ENCODE measurements around the gene PLEKHM3.
"Not testable (repeated sequence)": the region's sequence is repeated elsewhere in the genome, so short reads cannot be mapped to it uniquely, and the experiment has no call there.

The PLEKHM3 gene

DNA sequence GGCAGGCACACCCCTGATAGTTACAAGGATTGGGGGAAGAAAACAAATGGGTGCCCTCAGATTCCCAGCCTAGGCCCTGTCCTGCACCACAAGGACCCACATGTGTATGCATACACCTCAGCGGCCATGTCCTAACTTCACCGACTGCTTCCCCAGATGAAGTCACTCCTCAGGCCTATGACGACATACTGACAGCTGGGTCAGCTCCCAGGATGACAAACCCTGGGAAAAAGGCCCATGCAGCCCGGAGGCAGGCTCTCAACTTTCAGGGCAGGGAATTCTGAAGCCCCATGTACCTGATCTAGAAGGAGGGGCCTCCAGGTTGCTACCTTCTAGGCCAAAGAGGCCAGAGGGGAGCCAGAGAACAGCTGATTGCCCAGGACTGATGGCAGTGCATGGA lies 11.0 kb upstream of the PLEKHM3 start:
- no peak for DNase-seq (ENCODE audit: low spot score)

- DNase-seq (ENCODE audit: low spot score), result no peak
These were observed 9.3 kb upstream of the PLEKHM3 start for GRCh38 chr2:208034503-208035140.

DNA sequence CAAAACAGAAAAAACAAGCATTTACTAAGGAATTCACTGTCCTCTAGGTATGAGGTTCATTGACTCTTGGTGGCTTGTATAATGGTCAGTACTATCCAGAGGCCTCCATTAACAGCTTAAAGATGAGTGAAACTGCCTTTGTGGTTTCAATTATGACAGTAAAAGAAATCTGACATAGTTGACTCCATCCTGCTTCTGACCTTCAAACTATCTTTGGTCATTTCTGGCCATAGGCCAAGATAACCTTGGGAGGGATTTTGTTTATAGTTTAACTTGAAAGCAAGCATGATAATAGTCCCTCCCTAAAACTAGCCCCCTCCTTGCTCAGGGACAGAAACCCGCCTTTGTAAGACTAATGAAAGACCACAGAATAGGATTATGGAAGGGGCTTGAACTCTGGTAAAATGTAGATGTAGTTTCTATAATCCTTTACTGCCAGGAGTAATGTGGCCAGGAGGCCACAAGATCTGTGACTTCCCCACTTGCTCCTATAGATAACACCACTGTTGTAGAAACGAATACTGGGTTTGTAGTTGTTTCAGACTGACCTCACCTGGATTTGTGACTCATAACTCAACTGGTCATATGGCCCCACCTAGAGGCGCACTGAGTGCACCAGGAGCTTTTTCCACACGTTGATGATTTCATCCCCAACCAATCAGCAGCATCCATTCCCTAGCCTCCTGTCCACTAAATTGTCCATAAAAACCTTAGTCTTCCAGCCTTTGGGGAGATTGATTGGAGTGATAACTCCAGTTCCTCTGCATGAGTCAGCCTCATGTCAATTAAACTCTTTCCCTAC lies 8.6 kb upstream of the PLEKHM3 start:
- peak; percentile 73 for DNase-seq (ENCODE audit: low spot score)

GRCh38 chr2:208031608-208032019 lies 6.3 kb upstream of the PLEKHM3 start:
- no peak for DNase-seq (ENCODE audit: low spot score)

- no peak for DNase-seq (ENCODE audit: low spot score)
These were observed 472 bp upstream of the PLEKHM3 start for GRCh38 chr2:208025814-208026184.

- no peak for DNase-seq (ENCODE audit: low spot score)
These were observed 1.2 kb downstream of the PLEKHM3 start for GRCh38 chr2:208024091-208024490.

DNA sequence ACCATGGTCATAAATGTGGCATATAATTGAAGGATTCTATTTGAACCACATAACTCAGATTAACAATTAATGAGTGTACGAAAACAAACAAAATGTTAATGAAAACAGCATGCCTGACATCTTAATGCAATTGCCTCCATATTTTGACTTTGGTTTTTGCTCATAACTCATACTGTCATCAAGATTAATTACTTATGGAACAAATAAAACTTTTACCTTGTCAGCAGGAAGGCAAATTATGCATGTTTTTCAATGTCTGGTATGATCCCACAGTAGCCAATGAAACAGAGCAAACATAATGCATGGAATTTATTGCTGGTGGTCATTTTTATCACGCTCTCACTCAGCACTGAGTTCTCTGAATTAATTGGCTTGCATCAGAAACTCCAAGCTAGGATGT lies 5.1 kb downstream of the PLEKHM3 start:
- DNase-seq (ENCODE audit: low spot score), result no peak

- DNase-seq (ENCODE audit: low spot score), result not testable (repeated sequence)
These were observed 7.1 kb downstream of the PLEKHM3 start for GRCh38 chr2:208018124-208018712.

DNA sequence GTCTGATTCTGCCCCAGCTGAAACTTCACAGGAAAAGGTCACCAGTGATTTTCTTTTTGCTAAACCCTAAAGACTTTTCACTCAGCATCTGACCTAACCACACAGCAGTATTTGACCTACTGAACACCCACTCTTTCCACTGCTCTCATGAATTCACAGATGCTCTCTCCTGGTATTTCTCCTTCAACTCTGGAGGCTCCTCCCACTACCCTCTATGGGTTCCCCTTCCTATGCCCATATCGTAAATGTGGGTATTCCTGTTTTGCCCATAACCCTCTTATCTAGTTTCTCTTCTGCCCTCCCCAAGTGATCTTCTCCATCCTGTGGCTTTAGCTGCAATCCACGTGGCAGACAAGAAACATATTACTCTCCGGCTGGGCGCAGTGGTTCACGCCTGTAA lies 7.6 kb downstream of the PLEKHM3 start:
- DNase-seq (ENCODE audit: low spot score), result no peak

DNA sequence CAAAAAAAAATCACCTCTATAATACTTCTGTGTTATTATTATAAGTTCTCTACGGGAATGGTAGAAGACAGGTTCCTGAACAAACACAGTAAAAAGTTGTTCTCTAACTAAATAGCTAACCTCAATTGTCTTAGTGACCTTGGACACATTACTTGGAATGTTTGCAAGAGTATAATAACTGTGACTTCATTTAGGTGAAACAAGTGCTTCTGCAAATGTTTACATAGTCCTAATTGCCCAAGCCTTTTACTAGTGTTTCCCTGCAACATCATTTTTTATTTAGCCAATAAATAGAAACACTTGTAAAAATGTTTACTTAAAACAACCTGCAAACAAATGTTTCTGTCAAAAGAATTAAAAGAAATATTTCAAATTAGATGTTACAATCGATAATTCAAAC lies 9.9 kb downstream of the PLEKHM3 start:
- no peak for DNase-seq (ENCODE audit: low spot score)

- DNase-seq (ENCODE audit: low spot score), result peak; percentile 69
These were observed 11.8 kb downstream of the PLEKHM3 start for GRCh38 chr2:208013285-208014178.

GRCh38 chr2:208012449-208012848 lies 12.9 kb downstream of the PLEKHM3 start:
- DNase-seq (ENCODE audit: low spot score), result no peak

DNA sequence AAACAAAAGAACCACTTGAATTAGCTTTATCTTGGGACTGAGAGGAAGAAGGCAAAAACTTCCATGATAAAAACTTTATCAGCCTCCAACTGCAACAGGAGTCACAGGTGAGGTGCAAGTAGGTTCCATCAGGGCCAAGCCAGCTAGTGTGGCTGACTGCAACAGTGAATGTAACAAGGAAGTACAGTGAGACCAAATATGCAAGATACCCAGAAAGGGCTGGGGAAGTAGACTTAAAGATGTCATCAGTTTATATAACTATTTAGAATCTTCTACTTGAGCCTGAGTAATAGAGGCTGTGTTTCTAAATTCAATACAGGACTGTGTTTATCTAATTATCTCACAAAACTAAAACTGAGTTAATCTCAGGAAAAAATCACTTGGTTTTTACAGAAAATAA lies 14.8 kb downstream of the PLEKHM3 start:
- DNase-seq (ENCODE audit: low spot score), result no peak

GRCh38 chr2:208006833-208007232 lies 18.5 kb downstream of the PLEKHM3 start:
- DNase-seq (ENCODE audit: low spot score), result no peak

GRCh38 chr2:208006337-208006736 lies 19.0 kb downstream of the PLEKHM3 start:
- no peak for DNase-seq (ENCODE audit: low spot score)

GRCh38 chr2:208001924-208002323 lies 23.4 kb downstream of the PLEKHM3 start:
- no peak for DNase-seq (ENCODE audit: low spot score)

GRCh38 chr2:208000701-208001395 lies 24.5 kb downstream of the PLEKHM3 start:
- no peak for DNase-seq (ENCODE audit: low spot score)

- no peak for DNase-seq (ENCODE audit: low spot score)
These were observed 28.5 kb downstream of the PLEKHM3 start for GRCh38 chr2:207996848-207997247.

- no peak for DNase-seq (ENCODE audit: low spot score)
These were observed 29.4 kb downstream of the PLEKHM3 start for GRCh38 chr2:207995887-207996286.

DNA sequence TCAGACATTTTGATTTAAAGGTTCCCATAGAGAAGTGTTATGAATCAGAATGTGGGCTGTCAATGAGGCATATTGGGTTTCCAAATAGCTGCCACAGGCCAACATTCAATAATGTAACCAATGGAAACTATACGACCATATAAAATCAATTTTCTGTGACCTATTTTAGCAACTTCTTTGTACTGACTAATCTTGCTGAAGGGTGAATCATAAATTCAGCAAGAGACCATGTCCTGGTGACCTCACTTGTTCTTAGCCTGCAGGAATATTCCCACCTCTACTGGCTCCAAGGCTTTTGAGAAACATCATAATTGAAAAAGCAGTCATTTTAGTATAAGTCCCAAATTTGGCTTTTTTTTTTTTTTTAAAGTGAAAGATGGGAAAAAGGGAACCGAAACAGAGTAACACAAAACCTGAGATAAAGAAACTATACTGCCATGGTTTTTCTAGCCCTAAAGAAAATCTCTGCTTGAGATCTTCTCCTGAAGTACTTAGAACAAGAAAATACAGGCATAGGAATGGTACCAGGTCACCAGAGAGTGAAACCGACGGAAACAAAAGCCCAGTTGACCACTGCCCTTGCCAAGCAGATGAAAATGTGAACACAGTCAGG lies 32.1 kb downstream of the PLEKHM3 start:
- no peak for DNase-seq (ENCODE audit: low spot score)

GRCh38 chr2:207991944-207992343 lies 33.4 kb downstream of the PLEKHM3 start:
- no peak for DNase-seq (ENCODE audit: low spot score)

Measured in SW480 (cell line).